ENCODE results near the gene HIVEP3.

The HIVEP3 gene

GRCh38 chr1:41475346-41475745 is 443.4 kb downstream of the HIVEP3 start:
- DNase-seq = no peak

- no peak for DNase-seq
These were observed 444.0 kb downstream of the HIVEP3 start for GRCh38 chr1:41474490-41475271.

- no peak for DNase-seq
These were observed 444.9 kb downstream of the HIVEP3 start for GRCh38 chr1:41473738-41474362.

GRCh38 chr1:41471658-41472057 is 447.1 kb downstream of the HIVEP3 start:
- DNase-seq = no peak

- no peak for DNase-seq
These were observed 449.0 kb downstream of the HIVEP3 start for GRCh38 chr1:41469706-41470105.

- no peak for DNase-seq
These were observed 450.5 kb downstream of the HIVEP3 start for GRCh38 chr1:41468122-41468762.

- no peak for DNase-seq
These were observed 451.0 kb downstream of the HIVEP3 start for GRCh38 chr1:41467673-41468072.

GRCh38 chr1:41466146-41466545 is 452.6 kb downstream of the HIVEP3 start:
- no peak for DNase-seq

- DNase-seq = no peak
These were observed 453.0 kb downstream of the HIVEP3 start for GRCh38 chr1:41465741-41466140.

GRCh38 chr1:41464885-41465284 is 453.8 kb downstream of the HIVEP3 start:
- DNase-seq = no peak

GRCh38 chr1:41463516-41463915 is 455.2 kb downstream of the HIVEP3 start:
- DNase-seq = no peak

GRCh38 chr1:41462680-41463004 is 456.1 kb downstream of the HIVEP3 start:
- DNase-seq = no peak

GRCh38 chr1:41461790-41462679 is 456.7 kb downstream of the HIVEP3 start:
- no peak for DNase-seq

GRCh38 chr1:41456847-41457540 is 461.7 kb downstream of the HIVEP3 start:
- DNase-seq = no peak

Measured in hematopoietic multipotent progenitor cell treated with erythropoietin and hydrocortisone succinate and interleukin-3 and kit ligand, for 6 days (in vitro differentiated cells).